Measurements from ENCODE around the gene VPS13D.

- no peak for TF ChIP-seq FOXM1 (IDR thresholded peaks at IDR 0.05; ENCODE audit: borderline replicate concordance)
- TF ChIP-seq FOXK2 (IDR thresholded peaks at IDR 0.05): no peak
- TF ChIP-seq BHLHE40 (IDR thresholded peaks at IDR 0.05; ENCODE audit: borderline replicate concordance): no peak
- TF ChIP-seq ZNF384 (IDR thresholded peaks at IDR 0.05): no peak
- no peak for TF ChIP-seq L3MBTL2 (conservative IDR thresholded peaks at IDR 0.05)
- TF ChIP-seq SP1 (IDR thresholded peaks at IDR 0.05): no peak
- TF ChIP-seq ARNT (IDR thresholded peaks at IDR 0.05): no peak
- TF ChIP-seq PKNOX1 (IDR thresholded peaks at IDR 0.05): no peak
- TF ChIP-seq FOXA1 (IDR thresholded peaks at IDR 0.05): no peak
- no peak for TF ChIP-seq HDGF (IDR thresholded peaks at IDR 0.05; ENCODE audit: borderline replicate concordance)
- TF ChIP-seq CTBP1 (IDR thresholded peaks at IDR 0.05; ENCODE audit: borderline replicate concordance): no peak
- no peak for TF ChIP-seq TARDBP (IDR thresholded peaks at IDR 0.05)
Measured at GRCh38 chr1:12537294-12537693, 307.5 kb downstream of the VPS13D start.
